Measurements from ENCODE around the gene NTF3.

DNA sequence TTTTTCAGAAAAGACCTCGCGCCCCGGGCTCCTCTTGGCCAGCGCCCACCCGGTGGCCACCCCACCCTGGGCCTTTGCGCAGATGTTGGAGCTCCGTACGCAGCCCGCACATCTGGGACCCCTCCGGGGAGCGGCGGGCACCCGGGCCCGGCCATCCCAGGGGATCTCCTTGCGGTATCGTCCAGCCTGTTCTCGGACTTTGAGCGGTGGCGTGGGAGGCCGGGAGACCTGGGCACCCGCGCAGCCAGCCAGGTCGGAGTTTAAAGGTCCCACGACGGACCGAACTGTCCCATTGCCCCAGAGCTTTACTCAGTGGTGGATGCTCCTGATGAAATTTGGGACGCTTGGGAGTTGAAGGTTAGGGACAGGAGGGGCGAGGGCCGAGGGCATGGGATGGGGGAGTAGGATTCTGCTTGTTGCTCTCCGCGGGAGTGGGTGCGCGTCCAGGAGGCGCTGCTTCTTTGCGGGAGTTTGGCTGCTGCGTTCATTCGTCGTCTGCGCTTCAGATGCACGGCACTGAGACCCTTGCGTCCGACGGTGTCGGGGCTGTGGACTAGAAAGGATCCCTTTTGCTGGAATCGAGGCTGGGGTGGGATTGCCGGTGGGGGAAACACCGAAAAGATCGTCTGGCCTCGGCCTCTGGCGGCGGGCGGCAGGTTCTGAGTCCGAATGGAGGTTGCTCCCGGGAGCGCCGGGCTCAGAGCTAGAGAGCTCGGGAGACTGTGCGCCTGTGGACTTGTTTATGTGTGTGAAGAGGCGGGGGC is 1.4 kb downstream of the NTF3 start:
- no peak for TF ChIP-seq HNRNPH1 (optimal IDR thresholded peaks at IDR 0.05; ENCODE audit: low read depth, low read length)
- no peak for TF ChIP-seq DIDO1 (tag; IDR thresholded peaks at IDR 0.05; ENCODE audit: low read depth)
- TF ChIP-seq, protein P1, sequence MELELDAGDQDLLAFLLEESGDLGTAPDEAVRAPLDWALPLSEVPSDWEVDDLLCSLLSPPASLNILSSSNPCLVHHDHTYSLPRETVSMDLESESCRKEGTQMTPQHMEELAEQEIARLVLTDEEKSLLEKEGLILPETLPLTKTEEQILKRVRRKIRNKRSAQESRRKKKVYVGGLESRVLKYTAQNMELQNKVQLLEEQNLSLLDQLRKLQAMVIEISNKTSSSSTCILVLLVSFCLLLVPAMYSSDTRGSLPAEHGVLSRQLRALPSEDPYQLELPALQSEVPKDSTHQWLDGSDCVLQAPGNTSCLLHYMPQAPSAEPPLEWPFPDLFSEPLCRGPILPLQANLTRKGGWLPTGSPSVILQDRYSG (tag; conservative IDR thresholded peaks at IDR 0.05; ENCODE audit: low read depth) = no peak
- TF ChIP-seq, protein P2, sequence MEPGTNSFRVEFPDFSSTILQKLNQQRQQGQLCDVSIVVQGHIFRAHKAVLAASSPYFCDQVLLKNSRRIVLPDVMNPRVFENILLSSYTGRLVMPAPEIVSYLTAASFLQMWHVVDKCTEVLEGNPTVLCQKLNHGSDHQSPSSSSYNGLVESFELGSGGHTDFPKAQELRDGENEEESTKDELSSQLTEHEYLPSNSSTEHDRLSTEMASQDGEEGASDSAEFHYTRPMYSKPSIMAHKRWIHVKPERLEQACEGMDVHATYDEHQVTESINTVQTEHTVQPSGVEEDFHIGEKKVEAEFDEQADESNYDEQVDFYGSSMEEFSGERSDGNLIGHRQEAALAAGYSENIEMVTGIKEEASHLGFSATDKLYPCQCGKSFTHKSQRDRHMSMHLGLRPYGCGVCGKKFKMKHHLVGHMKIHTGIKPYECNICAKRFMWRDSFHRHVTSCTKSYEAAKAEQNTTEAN (CRISPR knock-in tag; IDR thresholded peaks at IDR 0.05) = no peak
- TF ChIP-seq CBX2 (IDR thresholded peaks at IDR 0.05; ENCODE audit: insufficient read depth, low read length, poor library complexity, severe bottlenecking) = no peak
- no peak for TF ChIP-seq MCM2 (IDR thresholded peaks at IDR 0.05; ENCODE audit: low read depth)
- no peak for TF ChIP-seq POLR2A (conservative IDR thresholded peaks at IDR 0.05)
- no peak for TF ChIP-seq ERF (CRISPR knock-in tag; IDR thresholded peaks at IDR 0.05)
- TF ChIP-seq, protein P3, sequence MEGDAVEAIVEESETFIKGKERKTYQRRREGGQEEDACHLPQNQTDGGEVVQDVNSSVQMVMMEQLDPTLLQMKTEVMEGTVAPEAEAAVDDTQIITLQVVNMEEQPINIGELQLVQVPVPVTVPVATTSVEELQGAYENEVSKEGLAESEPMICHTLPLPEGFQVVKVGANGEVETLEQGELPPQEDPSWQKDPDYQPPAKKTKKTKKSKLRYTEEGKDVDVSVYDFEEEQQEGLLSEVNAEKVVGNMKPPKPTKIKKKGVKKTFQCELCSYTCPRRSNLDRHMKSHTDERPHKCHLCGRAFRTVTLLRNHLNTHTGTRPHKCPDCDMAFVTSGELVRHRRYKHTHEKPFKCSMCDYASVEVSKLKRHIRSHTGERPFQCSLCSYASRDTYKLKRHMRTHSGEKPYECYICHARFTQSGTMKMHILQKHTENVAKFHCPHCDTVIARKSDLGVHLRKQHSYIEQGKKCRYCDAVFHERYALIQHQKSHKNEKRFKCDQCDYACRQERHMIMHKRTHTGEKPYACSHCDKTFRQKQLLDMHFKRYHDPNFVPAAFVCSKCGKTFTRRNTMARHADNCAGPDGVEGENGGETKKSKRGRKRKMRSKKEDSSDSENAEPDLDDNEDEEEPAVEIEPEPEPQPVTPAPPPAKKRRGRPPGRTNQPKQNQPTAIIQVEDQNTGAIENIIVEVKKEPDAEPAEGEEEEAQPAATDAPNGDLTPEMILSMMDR (IDR thresholded peaks at IDR 0.05 in 2 of 3, conservative IDR thresholded peaks at IDR 0.05 in 1 of 3; ENCODE audit: insufficient read depth in 2 of 3, low read depth in 1 of 3, low read length in 3 of 3) = no peak

All from K562 (cell line).